OCI-LY3 (cell line): Measurements from ENCODE around the gene SOD3.

ENCODE experiments used
- CTCF ChIP-seq: fragments of 200-600, 300-600 bp; sonication (generic); IDR thresholded peaks from 2 replicates; pipeline ENCODE4 v1.5.1; 2014; ENCODE audit warnings: antibody characterized with exemption, low read length, low read depth
- EZH2phosphoT487 ChIP-seq: fragments of 200-600 bp; shearing (Covaris generic); IDR thresholded peaks from 2 replicates; pipeline ENCODE4 v1.6.1; 2018; ENCODE audit warnings: antibody characterized with exemption, mixed run types, low read depth

GRCh38 chr4:24768006-24768405 is 27.4 kb upstream of the SOD3 start:
- TF ChIP-seq CTCF, result no peak
- no peak for TF ChIP-seq EZH2phosphoT487
